HG03469 (cell line): Measurements from ENCODE around the gene CD164L2.

ENCODE experiments used
- ATAC-seq: cut with Tn5 transposase; IDR thresholded peaks from one replicate; pipeline ENCODE4 v1.9.1; 2021; ENCODE audit warnings: mild to moderate bottlenecking, moderate library complexity, moderate number of reproducible peaks; ENCODE audit not compliant: unreplicated experiment

CD164L2 gene

DNA sequence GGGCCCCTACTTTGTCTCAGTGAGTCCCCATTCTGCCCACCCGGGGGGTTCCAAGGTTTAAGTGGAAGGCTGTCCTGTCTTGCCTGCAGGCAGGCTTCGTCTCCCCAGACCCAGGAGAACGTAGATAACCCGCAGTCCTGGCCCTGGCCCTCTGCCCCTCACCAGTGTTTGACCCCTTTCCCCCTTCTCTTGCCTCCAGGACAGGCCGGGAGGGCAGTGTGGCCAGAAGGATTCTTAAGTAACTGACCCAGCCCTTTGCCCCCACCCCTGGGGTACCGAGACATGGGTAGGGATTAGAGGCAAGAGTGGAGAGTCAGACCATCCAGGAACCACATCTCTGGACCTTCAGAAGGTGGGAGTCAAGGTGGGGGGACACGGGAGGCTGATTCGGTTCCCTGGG, 52.3 kb downstream of the CD164L2 start:
- no peak for ATAC-seq
